HepG2 (cell line): ENCODE measurements around the gene RHOG. TPM values are rescaled to one million over a fixed set of nuclear protein-coding genes. Genes with fewer than 3 reads are reported as not detected.

ENCODE experiments used
- ADNP ChIP-seq: sonication (generic); formaldehyde crosslinking; IDR thresholded peaks from 2 replicates; pipeline ENCODE4 v1.4.0; 2020; ENCODE audit warnings: missing genetic modification reagents
- EED ChIP-seq: sonication (generic); formaldehyde crosslinking; IDR thresholded peaks from 2 replicates; pipeline ENCODE4 v1.5.0; 2020; ENCODE audit warnings: mild to moderate bottlenecking, missing genetic modification reagents
- GATA4 ChIP-seq: sonication (generic); IDR thresholded peaks from 2 replicates; pipeline ENCODE4 v1.6.1; 2016; ENCODE audit warnings: antibody characterized with exemption, low read depth, borderline replicate concordance
- HNRNPH1 ChIP-seq: fragments of 200-400 bp; formaldehyde crosslinking; optimal IDR thresholded peaks from 2 replicates; pipeline ENCODE3; 2017; ENCODE audit warnings: mild to moderate bottlenecking, low read depth, low read length
- KDM6A ChIP-seq: IDR thresholded peaks from 2 replicates; pipeline ENCODE4 v1.6.1; 2016; ENCODE audit warnings: low read depth
- MAZ ChIP-seq, 2 experiments: sonication (generic) in 1 of 2; formaldehyde crosslinking in 1 of 2; IDR thresholded peaks; 2 replicates each; pipeline versions ENCODE4 v1.5.0 to v1.6.1; 2012 to 2020; ENCODE audit warnings: low read depth in 2 of 2, mild to moderate bottlenecking in 2 of 2, borderline replicate concordance in 1 of 2, improper control_type of control experiment in 1 of 2, low read length in 1 of 2, missing genetic modification reagents in 1 of 2, moderate library complexity in 1 of 2
- PHF20 ChIP-seq: sonication (generic); formaldehyde crosslinking; IDR thresholded peaks from 2 replicates; pipeline ENCODE4 v1.5.0; 2020; ENCODE audit warnings: mild to moderate bottlenecking, missing genetic modification reagents
- RBM39 ChIP-seq: fragments of 200-400 bp; formaldehyde crosslinking; IDR thresholded peaks from one replicate; pipeline ENCODE4 v1.6.1; 2018; ENCODE audit warnings: antibody characterized with exemption, mild to moderate bottlenecking, low read depth, low read length; ENCODE audit not compliant: poor library complexity, severe bottlenecking
- SETDB1 ChIP-seq: sonication (generic); formaldehyde crosslinking; IDR thresholded peaks from 2 replicates; pipeline ENCODE4 v1.5.1; 2020; ENCODE audit warnings: missing genetic modification reagents, mild to moderate bottlenecking, borderline replicate concordance
- SPEN ChIP-seq: sonication (generic); formaldehyde crosslinking; IDR thresholded peaks from 2 replicates; pipeline ENCODE4 v1.5.1; 2020; ENCODE audit warnings: low read depth, mild to moderate bottlenecking, missing genetic modification reagents
- TEAD3 ChIP-seq: optimal IDR thresholded peaks from 2 replicates; pipeline ENCODE3; 2016; ENCODE audit warnings: borderline replicate concordance
- ZFX ChIP-seq: sonication (generic); formaldehyde crosslinking; IDR thresholded peaks from 2 replicates; pipeline ENCODE4 v1.4.0; 2020; ENCODE audit warnings: mild to moderate bottlenecking, low read depth, missing genetic modification reagents, moderate library complexity
- ZNF10 ChIP-seq: sonication (generic); formaldehyde crosslinking; IDR thresholded peaks from 2 replicates; pipeline ENCODE4 v1.4.0; 2020; ENCODE audit warnings: mild to moderate bottlenecking, low read depth, missing genetic modification reagents, borderline replicate concordance
- ZNF143 ChIP-seq: sonication (generic); formaldehyde crosslinking; IDR thresholded peaks from 2 replicates; pipeline ENCODE4 v1.4.0; 2020; ENCODE audit warnings: missing genetic modification reagents
- ZNF180 ChIP-seq: sonication (generic); formaldehyde crosslinking; IDR thresholded peaks from 2 replicates; pipeline ENCODE4 v1.4.0; 2020; ENCODE audit warnings: low read depth, missing genetic modification reagents, borderline replicate concordance
- ZNF557 ChIP-seq: sonication (generic); formaldehyde crosslinking; IDR thresholded peaks from 2 replicates; pipeline ENCODE4 v1.4.0; 2020; ENCODE audit warnings: missing genetic modification reagents
- ZNF572 ChIP-seq: sonication (generic); formaldehyde crosslinking; IDR thresholded peaks from 2 replicates; pipeline ENCODE4 v1.5.1; 2020; ENCODE audit warnings: mild to moderate bottlenecking, missing genetic modification reagents
- ZNF616 ChIP-seq: sonication (generic); formaldehyde crosslinking; IDR thresholded peaks from 2 replicates; pipeline ENCODE4 v1.5.0; 2020; ENCODE audit warnings: low read depth, mild to moderate bottlenecking, missing genetic modification reagents
- ZNF768 ChIP-seq: sonication (generic); formaldehyde crosslinking; IDR thresholded peaks from 2 replicates; pipeline ENCODE4 v1.4.0; 2020; ENCODE audit warnings: missing genetic modification reagents
- polyA plus RNA-seq, 8 experiments: library from polyadenylated mRNA; depleted of rRNA in 3 of 8; stranded (reverse) in 7 of 8; unstranded in 1 of 8; fragments of >200 nt; fragmentation: Illumina TruSeq in 4 of 8; extraction: Trizol in 4 of 8; gene quantifications; 2 replicates each; pipeline versions ENCODE4 v1.2.1 to v1.2.3, GENCODE V29; 2011 to 2016; ENCODE audit warnings: low read depth in 4 of 8, missing spikeins in 1 of 8, mixed read lengths in 1 of 8; ENCODE audit not compliant: insufficient read depth in 1 of 8
- total RNA-seq, 5 experiments: library from RNA; depleted of rRNA; stranded (reverse); fragments of >200 nt; fragmentation: Illumina TruSeq; extraction: Trizol; gene quantifications; 2 replicates each; pipeline ENCODE4 v1.2.3, GENCODE V29; 2016; ENCODE audit warnings: low read depth in 1 of 5
- TF ChIP-seq, protein P1 (sequence below): sonication (generic); formaldehyde crosslinking; IDR thresholded peaks from 2 replicates; pipeline ENCODE4 v1.5.0; 2020; ENCODE audit warnings: missing genetic modification reagents, mild to moderate bottlenecking, borderline replicate concordance
- TF ChIP-seq, protein P2 (sequence below): sonication (generic); formaldehyde crosslinking; IDR thresholded peaks from one replicate; pipeline ENCODE4 v1.5.1; 2020; ENCODE audit warnings: mild to moderate bottlenecking, missing genetic modification reagents; ENCODE audit errors: not compliant biosample characterization

Gene RHOG
- total and polyA plus RNA-seq, 2 of the 13 experiments (the other 11 are each of a cell fraction or from before 2014, with no cell fraction given), result 7.7 to 23.4 TPM

DNA sequence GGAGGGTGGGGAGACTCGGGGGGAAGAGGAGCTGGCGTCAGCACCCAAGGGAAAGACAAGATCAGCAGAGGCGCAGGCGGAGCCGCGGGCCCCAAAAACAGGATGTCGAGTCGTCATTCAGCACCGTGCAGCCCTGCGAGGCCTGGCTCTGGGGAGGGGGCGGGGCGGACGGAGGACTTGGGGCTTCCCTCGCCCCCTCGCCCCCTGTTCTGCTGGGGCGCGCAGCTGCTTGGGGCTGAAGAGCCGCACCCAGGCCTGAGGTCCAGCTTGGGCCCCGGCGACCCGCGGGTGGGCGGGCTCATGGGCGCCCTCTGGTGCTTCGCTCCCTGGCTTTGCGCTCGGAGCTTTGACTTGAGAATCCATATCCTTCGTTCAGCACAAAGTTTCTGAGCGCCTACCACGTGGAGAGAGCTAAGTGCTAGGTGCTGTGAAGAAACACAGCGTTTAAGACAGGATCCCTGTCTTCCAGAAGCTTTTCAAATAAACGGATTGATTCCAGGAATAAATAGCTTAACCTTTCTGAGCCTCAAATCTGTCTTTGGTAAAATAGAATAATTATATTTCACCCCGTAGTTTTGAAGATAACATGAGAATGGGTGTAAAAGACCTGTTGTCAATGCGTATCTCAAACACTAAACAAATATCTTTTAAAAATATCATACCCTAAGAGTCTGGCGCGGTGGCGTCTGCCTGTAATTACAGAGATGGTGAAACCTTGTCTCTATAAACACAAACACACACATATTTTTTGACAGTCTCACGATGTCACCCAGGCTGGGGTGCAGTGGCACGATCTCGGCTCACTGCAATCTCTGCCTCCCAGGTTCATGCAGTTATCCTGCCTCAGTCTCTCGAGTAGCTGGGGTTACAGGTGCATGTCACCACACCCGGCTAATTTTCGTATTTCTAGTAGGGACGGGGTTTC is 929 bp upstream of the RHOG start (continued):
- TF ChIP-seq, protein P1, sequence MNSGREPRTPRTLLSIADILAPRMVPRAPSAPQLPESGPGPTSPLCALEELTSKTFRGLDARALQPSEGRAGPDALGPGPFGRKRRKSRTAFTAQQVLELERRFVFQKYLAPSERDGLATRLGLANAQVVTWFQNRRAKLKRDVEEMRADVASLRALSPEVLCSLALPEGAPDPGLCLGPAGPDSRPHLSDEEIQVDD (CRISPR knock-in tag), result no peak
- TF ChIP-seq HNRNPH1, result no peak
- no peak for TF ChIP-seq ZNF143 (CRISPR knock-in tag)
- TF ChIP-seq ZFX (CRISPR knock-in tag), result peak; percentile 83
- TF ChIP-seq ZNF180, result no peak
- TF ChIP-seq ZNF768 (CRISPR knock-in tag), result peak; percentile 54; the same call in 1 of the 2 replicates
- peak; percentile 40 for TF ChIP-seq RBM39
- no peak for TF ChIP-seq SPEN
- TF ChIP-seq ZNF616 (CRISPR knock-in tag), result peak; percentile 44; the same call in 1 of the 2 replicates
- 0 out of 2 replicates have a peak, but pooled peaks have one; percentile 71 for TF ChIP-seq ZNF557 (CRISPR knock-in tag)
- TF ChIP-seq PHF20 (CRISPR knock-in tag), result no peak
- no peak for TF ChIP-seq ZNF572
- TF ChIP-seq KDM6A (CRISPR knock-in tag), result no peak
- TF ChIP-seq GATA4, result no peak
- no peak for TF ChIP-seq ZNF10 (CRISPR knock-in tag)
- no peak for TF ChIP-seq SETDB1 (CRISPR knock-in tag)
- TF ChIP-seq TEAD3 (CRISPR knock-in tag), result peak; percentile 23
- TF ChIP-seq, protein P2, sequence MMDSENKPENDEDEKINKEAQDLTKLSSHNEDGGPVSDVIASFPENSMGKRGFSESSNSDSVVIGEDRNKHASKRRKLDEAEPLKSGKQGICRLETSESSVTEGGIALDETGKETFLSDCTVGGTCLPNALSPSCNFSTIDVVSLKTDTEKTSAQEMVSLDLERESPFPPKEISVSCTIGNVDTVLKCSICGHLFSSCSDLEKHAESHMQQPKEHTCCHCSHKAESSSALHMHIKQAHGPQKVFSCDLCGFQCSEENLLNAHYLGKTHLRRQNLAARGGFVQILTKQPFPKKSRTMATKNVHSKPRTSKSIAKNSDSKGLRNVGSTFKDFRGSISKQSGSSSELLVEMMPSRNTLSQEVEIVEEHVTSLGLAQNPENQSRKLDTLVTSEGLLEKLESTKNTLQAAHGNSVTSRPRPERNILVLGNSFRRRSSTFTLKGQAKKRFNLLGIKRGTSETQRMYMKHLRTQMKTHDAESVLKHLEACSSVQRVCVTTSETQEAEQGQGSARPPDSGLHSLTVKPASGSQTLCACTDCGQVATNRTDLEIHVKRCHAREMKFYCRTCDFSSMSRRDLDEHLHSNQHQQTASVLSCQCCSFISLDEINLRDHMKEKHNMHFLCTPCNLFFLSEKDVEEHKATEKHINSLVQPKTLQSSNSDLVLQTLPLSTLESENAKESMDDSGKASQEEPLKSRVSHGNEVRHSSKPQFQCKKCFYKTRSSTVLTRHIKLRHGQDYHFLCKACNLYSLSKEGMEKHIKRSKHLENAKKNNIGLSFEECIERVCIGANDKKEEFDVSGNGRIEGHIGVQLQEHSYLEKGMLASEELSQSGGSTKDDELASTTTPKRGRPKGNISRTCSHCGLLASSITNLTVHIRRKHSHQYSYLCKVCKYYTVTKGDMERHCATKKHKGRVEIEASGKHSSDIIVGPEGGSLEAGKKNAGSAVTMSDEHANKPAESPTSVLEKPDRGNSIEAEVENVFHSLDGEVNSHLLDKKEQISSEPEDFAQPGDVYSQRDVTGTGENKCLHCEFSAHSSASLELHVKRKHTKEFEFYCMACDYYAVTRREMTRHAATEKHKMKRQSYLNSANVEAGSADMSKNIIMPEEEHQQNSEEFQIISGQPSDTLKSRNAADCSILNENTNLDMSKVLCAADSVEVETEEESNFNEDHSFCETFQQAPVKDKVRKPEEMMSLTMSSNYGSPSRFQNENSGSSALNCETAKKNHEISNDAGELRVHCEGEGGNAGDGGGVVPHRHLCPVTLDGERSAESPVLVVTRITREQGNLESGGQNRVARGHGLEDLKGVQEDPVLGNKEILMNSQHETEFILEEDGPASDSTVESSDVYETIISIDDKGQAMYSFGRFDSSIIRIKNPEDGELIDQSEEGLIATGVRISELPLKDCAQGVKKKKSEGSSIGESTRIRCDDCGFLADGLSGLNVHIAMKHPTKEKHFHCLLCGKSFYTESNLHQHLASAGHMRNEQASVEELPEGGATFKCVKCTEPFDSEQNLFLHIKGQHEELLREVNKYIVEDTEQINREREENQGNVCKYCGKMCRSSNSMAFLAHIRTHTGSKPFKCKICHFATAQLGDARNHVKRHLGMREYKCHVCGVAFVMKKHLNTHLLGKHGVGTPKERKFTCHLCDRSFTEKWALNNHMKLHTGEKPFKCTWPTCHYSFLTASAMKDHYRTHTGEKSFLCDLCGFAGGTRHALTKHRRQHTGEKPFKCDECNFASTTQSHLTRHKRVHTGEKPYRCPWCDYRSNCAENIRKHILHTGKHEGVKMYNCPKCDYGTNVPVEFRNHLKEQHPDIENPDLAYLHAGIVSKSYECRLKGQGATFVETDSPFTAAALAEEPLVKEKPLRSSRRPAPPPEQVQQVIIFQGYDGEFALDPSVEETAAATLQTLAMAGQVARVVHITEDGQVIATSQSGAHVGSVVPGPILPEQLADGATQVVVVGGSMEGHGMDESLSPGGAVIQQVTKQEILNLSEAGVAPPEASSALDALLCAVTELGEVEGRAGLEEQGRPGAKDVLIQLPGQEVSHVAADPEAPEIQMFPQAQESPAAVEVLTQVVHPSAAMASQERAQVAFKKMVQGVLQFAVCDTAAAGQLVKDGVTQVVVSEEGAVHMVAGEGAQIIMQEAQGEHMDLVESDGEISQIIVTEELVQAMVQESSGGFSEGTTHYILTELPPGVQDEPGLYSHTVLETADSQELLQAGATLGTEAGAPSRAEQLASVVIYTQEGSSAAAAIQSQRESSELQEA (CRISPR knock-in tag), result no peak
- TF ChIP-seq EED (CRISPR knock-in tag), result no peak
- TF ChIP-seq ADNP (CRISPR knock-in tag), result no peak
- TF ChIP-seq MAZ (IDR thresholded peaks at IDR 0.05; ENCODE audit: borderline replicate concordance, low read depth, low read length), result peak; percentile 52; the same call in 1 of the 2 replicates
- TF ChIP-seq MAZ (CRISPR knock-in tag; IDR thresholded peaks at IDR 0.05; ENCODE audit: low read depth), result peak; percentile 28; the same call in 1 of the 2 replicates
